ENCODE measurements around the gene HCAR2.
"Not testable (repeated sequence)": the region's sequence is repeated elsewhere in the genome, so short reads cannot be mapped to it uniquely, and the experiment has no call there.

HCAR2 gene

DNA sequence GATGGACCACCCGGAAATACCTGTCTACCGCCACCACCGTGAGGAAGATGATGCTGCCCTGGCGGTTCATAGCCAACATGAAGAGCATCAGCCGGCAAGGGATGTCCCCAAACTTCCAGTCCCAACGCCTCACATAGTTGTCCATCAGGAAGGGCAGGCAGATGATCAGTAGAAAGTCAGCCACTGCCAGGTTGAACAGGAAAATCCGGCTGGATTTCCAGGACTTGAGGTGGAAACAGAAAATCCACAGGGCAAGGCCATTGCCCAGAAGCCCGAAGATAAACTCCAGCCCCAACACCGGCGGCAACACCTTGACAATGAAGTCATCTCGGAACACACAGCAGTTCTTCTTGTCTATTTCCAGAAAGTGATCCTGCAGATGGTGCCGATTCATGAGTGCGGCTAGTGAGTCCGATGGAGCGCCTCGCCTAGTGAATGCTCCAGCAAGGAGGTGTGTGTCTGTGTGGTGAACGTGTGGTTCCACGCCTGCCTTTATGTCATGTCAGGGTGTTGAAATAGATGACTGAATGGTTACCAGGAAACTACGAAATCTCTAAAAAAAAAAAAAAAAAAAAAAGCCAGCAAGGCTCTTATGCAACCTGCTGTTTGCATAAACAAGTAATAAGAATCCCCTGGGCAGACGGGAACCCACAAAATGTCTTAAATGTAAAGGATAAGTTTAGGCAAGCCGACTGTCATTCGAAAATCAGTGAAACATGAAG is at the start of gene HCAR2:
HCAR2 (minus strand) TSS at position 468 of the 722 bp plus-strand sequence; CDS start at position 394, 74 bp downstream.
- in situ Hi-C loops (cut with MboI; ENCODE audit: low sequenced_read_pairs), result not testable (repeated sequence)

GRCh38 chr12:122752464-122753318 is 49.5 kb upstream of the HCAR2 start, which contains the start of gene DENR:
Gene DENR, plus strand, starts transcription at chr12:122752824. Its CDS starts 878 bp downstream, at chr12:122753702.
- in situ Hi-C loops (cut with MboI; ENCODE audit: low sequenced_read_pairs), result no loop called here

DNA sequence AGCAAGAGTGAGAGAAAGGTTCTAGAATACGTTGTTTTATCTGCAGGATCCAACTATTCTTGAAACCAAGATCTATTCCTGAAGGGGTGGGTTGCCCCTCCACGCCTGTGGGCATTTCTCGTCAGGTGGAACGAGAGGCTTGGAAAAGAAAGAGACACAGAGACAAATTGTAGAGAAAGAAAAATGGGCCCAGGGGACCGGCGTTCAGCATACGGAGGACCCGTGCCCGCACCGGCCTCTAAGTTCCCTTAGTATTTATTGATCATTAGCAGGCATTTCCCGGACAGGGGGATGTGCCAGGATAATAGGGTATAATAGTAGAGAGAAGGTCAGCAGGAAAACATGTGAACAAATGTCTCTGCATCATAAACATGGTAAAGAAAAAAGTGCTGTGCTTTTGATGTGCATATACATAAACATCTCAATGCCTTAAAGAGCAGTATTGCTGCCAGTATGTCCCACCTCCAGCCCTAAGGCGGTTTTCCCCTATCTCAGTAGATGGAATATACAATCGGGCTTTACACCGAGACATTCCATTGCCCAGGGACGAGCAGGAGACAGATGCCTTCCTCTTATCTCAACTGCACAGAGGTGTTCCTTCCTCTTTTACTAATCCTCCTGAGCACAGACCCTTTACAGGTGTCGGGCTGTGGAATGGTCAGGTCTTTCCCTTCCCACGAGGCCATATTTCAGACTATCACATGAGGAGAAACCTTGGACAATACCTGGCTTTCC is 47.8 kb upstream of the HCAR2 start:
- in situ Hi-C loops (cut with MboI; ENCODE audit: low sequenced_read_pairs), result not testable (repeated sequence)

- in situ Hi-C loops (cut with MboI; ENCODE audit: low sequenced_read_pairs), result no loop called here
Observed at GRCh38 chr12:122749569-122750332, 46.6 kb upstream of the HCAR2 start.

GRCh38 chr12:122747224-122748135 is 44.3 kb upstream of the HCAR2 start:
- in situ Hi-C loops (cut with MboI; ENCODE audit: low sequenced_read_pairs), result no loop called here

GRCh38 chr12:122743895-122744525 is 40.9 kb upstream of the HCAR2 start:
- in situ Hi-C loops (cut with MboI; ENCODE audit: low sequenced_read_pairs), result no loop called here

GRCh38 chr12:122740351-122740750 is 37.2 kb upstream of the HCAR2 start:
- in situ Hi-C loops (cut with MboI; ENCODE audit: low sequenced_read_pairs), result no loop called here

- in situ Hi-C loops (cut with MboI; ENCODE audit: low sequenced_read_pairs), result no loop called here
Observed at GRCh38 chr12:122738571-122738970, 35.4 kb upstream of the HCAR2 start.

- in situ Hi-C loops (cut with MboI; ENCODE audit: low sequenced_read_pairs), result no loop called here
Observed at GRCh38 chr12:122732611-122733010, 29.5 kb upstream of the HCAR2 start.

- in situ Hi-C loops (cut with MboI; ENCODE audit: low sequenced_read_pairs), result no loop called here
Observed at GRCh38 chr12:122732170-122732569, 29.0 kb upstream of the HCAR2 start.

DNA sequence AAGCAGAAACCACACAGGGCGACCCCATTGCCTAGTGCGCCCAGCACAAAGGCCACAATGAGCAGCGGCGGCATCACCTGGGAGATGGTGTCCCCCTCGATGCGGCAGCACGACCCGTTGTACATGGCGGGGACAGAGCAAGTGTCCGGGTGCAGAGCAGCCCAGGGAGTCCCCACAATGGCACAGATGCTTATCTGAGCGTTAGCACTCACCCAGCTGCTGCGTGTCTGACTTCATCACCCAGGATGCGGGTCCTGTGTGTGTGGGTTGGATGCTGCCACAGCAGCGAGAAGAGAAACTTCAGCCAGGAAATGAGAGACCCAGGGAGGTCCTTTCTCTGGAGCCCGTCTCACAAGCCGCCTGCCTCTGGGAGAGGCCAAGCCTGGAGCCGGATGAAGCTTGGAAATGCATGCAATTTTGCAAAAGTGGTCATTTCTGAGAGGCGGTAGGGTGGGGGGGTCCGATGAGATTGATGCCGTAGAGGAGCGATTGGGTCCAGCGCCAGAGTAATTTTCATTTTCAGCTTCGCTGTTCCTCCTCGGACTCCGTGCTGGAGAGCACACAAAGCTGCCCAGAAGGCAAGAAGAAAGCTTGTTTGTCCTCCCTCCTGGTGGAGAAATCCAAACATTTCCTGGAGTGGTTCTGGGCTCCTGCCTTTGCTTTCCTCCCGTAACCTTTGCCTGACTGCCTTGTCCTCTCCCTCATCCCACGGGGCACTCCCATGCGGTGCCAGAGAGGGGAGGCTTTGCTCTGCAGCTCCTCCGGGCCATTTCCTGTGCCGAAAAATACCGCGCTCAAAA is 27.3 kb upstream of the HCAR2 start, which contains the start of gene HCAR1:
HCAR1 (minus strand) TSS at position 630 of the 800 bp plus-strand sequence; CDS start at position 125, 505 bp downstream.
- in situ Hi-C loops (cut with MboI; ENCODE audit: low sequenced_read_pairs), result no loop called here

GRCh38 chr12:122729583-122730214 is 26.5 kb upstream of the HCAR2 start:
- in situ Hi-C loops (cut with MboI; ENCODE audit: low sequenced_read_pairs), result no loop called here

GRCh38 chr12:122726080-122726558 is 23.0 kb upstream of the HCAR2 start:
- in situ Hi-C loops (cut with MboI; ENCODE audit: low sequenced_read_pairs), result no loop called here

DNA sequence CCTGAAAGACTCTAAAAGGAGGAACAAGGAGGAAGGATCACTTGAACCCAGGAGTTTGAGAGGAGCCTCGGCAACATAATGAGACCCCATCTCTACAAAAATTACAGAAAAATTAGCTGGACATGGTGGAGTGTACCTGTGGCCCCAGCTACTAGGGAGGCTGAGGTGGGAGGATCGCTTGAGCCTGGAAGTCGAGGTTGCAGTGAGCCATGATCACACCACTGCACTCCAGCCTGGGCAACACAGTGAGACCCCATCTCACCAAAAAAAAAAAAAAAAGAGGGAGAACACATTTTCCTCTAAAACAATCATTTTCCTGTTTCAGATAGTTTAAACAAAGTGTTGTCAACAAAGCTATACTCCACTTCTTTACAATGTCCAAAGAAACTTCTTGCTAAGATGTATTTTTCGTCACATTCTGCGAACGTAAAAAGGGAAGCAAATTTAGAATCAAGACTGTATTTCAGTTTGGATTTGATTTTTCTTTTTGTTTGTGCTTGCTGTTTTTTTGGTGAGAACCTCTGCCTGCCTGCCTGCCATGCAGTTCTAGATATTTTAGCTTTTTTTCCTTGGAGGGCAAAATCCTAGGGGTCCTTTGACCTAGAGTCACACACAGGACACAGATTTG is 22.4 kb upstream of the HCAR2 start:
- in situ Hi-C loops (cut with MboI; ENCODE audit: low sequenced_read_pairs), result no loop called here

GRCh38 chr12:122724641-122725243 is 21.6 kb upstream of the HCAR2 start:
- in situ Hi-C loops (cut with MboI; ENCODE audit: low sequenced_read_pairs), result no loop called here

- in situ Hi-C loops (cut with MboI; ENCODE audit: low sequenced_read_pairs), result no loop called here
Observed at GRCh38 chr12:122722387-122722786, 19.2 kb upstream of the HCAR2 start.

All from hTERT RPE-1 (cell line).